H1 (cell line): ENCODE data around the gene VAMP4. TPM values are rescaled to one million over a fixed set of nuclear protein-coding genes. Genes with fewer than 3 reads are reported as not detected.
"Not testable (repeated sequence)": the region's sequence is repeated elsewhere in the genome, so short reads cannot be mapped to it uniquely, and the experiment has no call there.

ENCODE experiments used
- CTCF ChIA-PET: fragments of 300-600 bp; sonication (Branson Sonifier 250); formaldehyde crosslinking; loops from one replicate; lab custom pipeline; 2021; ENCODE audit not compliant: partially characterized antibody; lab: Charles Lee
- POLR2A ChIA-PET: fragments of 300-600 bp; sonication (Branson Sonifier 250); formaldehyde crosslinking; loops from one replicate; lab custom pipeline; 2021; ENCODE audit warnings: inconsistent platforms; ENCODE audit not compliant: partially characterized antibody; lab: Charles Lee
- DNase-seq, 2 experiments: peaks; one replicate each; pipeline versions ENCODE4 v3.0.0 to v3.0.0-alpha.2; 2010 to 2022; ENCODE audit warnings: low spot score in 2 of 2, low read depth in 1 of 2, mixed read lengths in 1 of 2
- FAIRE-seq: peaks from 2 replicates; lab custom pipeline; 2011; peaks lifted over from hg19 to GRCh38; lab: Jason Lieb, UNC
- H2AFZ ChIP-seq: 2 replicates; pipeline ENCODE4 v1.8.1; 2012; ENCODE audit warnings: low read length, inconsistent platforms
- H2AK5ac ChIP-seq: 2 replicates; pipeline ENCODE4 v1.6.1; 2013; ENCODE audit warnings: low read depth, low read length
- H2BK120ac ChIP-seq: replicated peaks from 2 replicates; pipeline ENCODE3; 2013; ENCODE audit warnings: low read depth, low read length, inconsistent platforms
- H2BK12ac ChIP-seq: 2 replicates; pipeline ENCODE4 v1.6.1; 2013; ENCODE audit warnings: low read depth, low read length
- H2BK15ac ChIP-seq: 2 replicates; pipeline ENCODE4 v1.6.1; 2013; ENCODE audit warnings: low read length
- H2BK20ac ChIP-seq: 2 replicates; pipeline ENCODE4 v1.6.1; 2013; ENCODE audit warnings: low read length
- H2BK5ac ChIP-seq: 2 replicates; pipeline ENCODE4 v1.6.1; 2013; ENCODE audit warnings: low read depth, low read length
- H3K14ac ChIP-seq: 2 replicates; pipeline ENCODE4 v1.6.1; 2013; ENCODE audit warnings: inconsistent platforms; ENCODE audit not compliant: insufficient read length
- H3K18ac ChIP-seq: 2 replicates; pipeline ENCODE4 v1.6.1; 2013; ENCODE audit warnings: low read length; ENCODE audit errors: extremely low read depth
- H3K23ac ChIP-seq: 2 replicates; pipeline ENCODE4 v1.6.1; 2013; ENCODE audit warnings: inconsistent platforms; ENCODE audit not compliant: insufficient read length
- H3K23me2 ChIP-seq: 2 replicates; pipeline ENCODE4 v1.6.1; 2013; ENCODE audit warnings: low read depth, low read length
- H3K27ac ChIP-seq: 2 replicates; pipeline ENCODE4 v1.6.1; 2011; ENCODE audit warnings: low read depth, low read length, inconsistent platforms
- H3K27me3 ChIP-seq, 4 experiments: replicated peaks in 1 of 4; 1 replicate in 1 of 4; 2 replicates in 3 of 4; pipeline versions ENCODE4 v1.6.1 to v1.8.1; 2011 to 2013; ENCODE audit warnings: low read length in 3 of 4, mild to moderate bottlenecking in 3 of 4, inconsistent platforms in 2 of 4, mixed read lengths in 2 of 4, moderate library complexity in 1 of 4; ENCODE audit not compliant: control insufficient read depth in 3 of 4, insufficient read depth in 3 of 4; ENCODE audit errors: extremely low read depth in 1 of 4
- H3K36me3 ChIP-seq, 4 experiments: 2 replicates each; pipeline versions ENCODE4 v1.6.1 to v1.8.1; 2011 to 2013; ENCODE audit warnings: mild to moderate bottlenecking in 4 of 4, low read length in 3 of 4, moderate library complexity in 2 of 4, control low read depth in 1 of 4, inconsistent platforms in 1 of 4; ENCODE audit not compliant: insufficient read depth in 4 of 4, control insufficient read depth in 2 of 4
- H3K4ac ChIP-seq: replicated peaks from 2 replicates; pipeline ENCODE3; 2013; ENCODE audit warnings: low read length, low read depth, mixed read lengths, inconsistent platforms; ENCODE audit not compliant: insufficient read length
- H3K4me1 ChIP-seq, 4 experiments: replicated peaks in 1 of 4; 1 replicate in 1 of 4; 2 replicates in 3 of 4; pipeline versions ENCODE4 v1.6.1 to v1.8.1; 2011 to 2013; ENCODE audit warnings: low read length in 3 of 4, inconsistent platforms in 2 of 4, mixed read lengths in 1 of 4; ENCODE audit not compliant: insufficient read depth in 4 of 4, control insufficient read depth in 3 of 4
- H3K4me2 ChIP-seq, 2 experiments: 2 replicates each; pipeline versions ENCODE4 v1.6.1 to v1.8.1; 2011 to 2013; ENCODE audit warnings: low read depth in 2 of 2, low read length in 2 of 2, control low read depth in 1 of 2, inconsistent platforms in 1 of 2, mild to moderate bottlenecking in 1 of 2; ENCODE audit not compliant: insufficient read depth in 1 of 2
- H3K4me3 ChIP-seq, 4 experiments: fragments of 200-600, 300-600 bp in 1 of 4; sonication (generic), shearing (Covaris generic), sonication (Bioruptor Twin) in 1 of 4; 2 replicates each; pipeline versions ENCODE4 v1.5.1 to v1.8.1; 2011 to 2016; ENCODE audit warnings: low read length in 4 of 4, low read depth in 3 of 4, control low read depth in 2 of 4, inconsistent platforms in 2 of 4, mild to moderate bottlenecking in 2 of 4, mixed read lengths in 1 of 4, moderate library complexity in 1 of 4; ENCODE audit not compliant: insufficient read depth in 2 of 4; ENCODE audit errors: extremely low read depth in 1 of 4
- H3K56ac ChIP-seq: replicated peaks from 2 replicates; pipeline ENCODE3; 2013; ENCODE audit warnings: low read depth, mild to moderate bottlenecking, mixed read lengths, low read length, inconsistent platforms; ENCODE audit not compliant: insufficient read length
- H3K79me1 ChIP-seq: 2 replicates; pipeline ENCODE4 v1.6.1; 2013; ENCODE audit warnings: low read depth, low read length, control low read depth
- H3K79me2 ChIP-seq, 2 experiments: 2 replicates each; pipeline versions ENCODE4 v1.6.1 to v1.8.1; 2012 to 2013; ENCODE audit warnings: low read length in 2 of 2, mild to moderate bottlenecking in 2 of 2, inconsistent platforms in 1 of 2; ENCODE audit not compliant: insufficient read depth in 2 of 2, control insufficient read depth in 1 of 2
- H3K9ac ChIP-seq, 4 experiments: replicated peaks in 1 of 4; 1 replicate in 1 of 4; 2 replicates in 3 of 4; pipeline versions ENCODE4 v1.6.1 to v1.8.1; 2011 to 2013; ENCODE audit warnings: low read depth in 3 of 4, low read length in 3 of 4, control low read depth in 2 of 4, mild to moderate bottlenecking in 2 of 4, moderate library complexity in 2 of 4, inconsistent platforms in 1 of 4; ENCODE audit errors: extremely low read depth in 1 of 4
- H3K9me3 ChIP-seq, 2 experiments: 2 replicates each; pipeline versions ENCODE4 v1.6.1 to v1.8.1; 2012 to 2013; ENCODE audit warnings: mild to moderate bottlenecking in 2 of 2, moderate library complexity in 2 of 2, control low read depth in 1 of 2, inconsistent platforms in 1 of 2, low read depth in 1 of 2, low read length in 1 of 2, mixed read lengths in 1 of 2; ENCODE audit not compliant: insufficient read depth in 2 of 2
- H4K20me1 ChIP-seq, 2 experiments: replicated peaks in 1 of 2; 2 replicates each; pipeline versions ENCODE3 to v1.8.1; 2011 to 2013; ENCODE audit warnings: inconsistent platforms in 2 of 2, low read length in 2 of 2, mild to moderate bottlenecking in 1 of 2; ENCODE audit not compliant: insufficient read depth in 2 of 2, control insufficient read depth in 1 of 2
- H4K5ac ChIP-seq: 2 replicates; pipeline ENCODE4 v1.6.1; 2013; ENCODE audit warnings: low read length, low read depth, mixed read lengths, inconsistent platforms; ENCODE audit not compliant: insufficient read length
- H4K8ac ChIP-seq: 2 replicates; pipeline ENCODE4 v1.8.0; 2013; ENCODE audit warnings: mild to moderate bottlenecking, moderate library complexity, low read length, inconsistent platforms; ENCODE audit not compliant: insufficient read depth; ENCODE audit errors: extremely low read depth
- H4K91ac ChIP-seq: replicated peaks from 2 replicates; pipeline ENCODE3; 2013; ENCODE audit warnings: low read length, mixed read lengths, inconsistent platforms; ENCODE audit not compliant: insufficient read length
- WGBS, 2 experiments: shearing (Covaris generic) in 1 of 2; methylation state at CpG; one replicate each; pipeline versions ENCODE4 v1.1.6 to v1.1.7; 2013 to 2015; ENCODE audit warnings: low lambda C conversion rate in 2 of 2, mixed read lengths in 2 of 2, inconsistent platforms in 1 of 2, low coverage in 1 of 2, missing lambda C conversion rate in 1 of 2; ENCODE audit not compliant: insufficient replicate concordance in 2 of 2, insufficient coverage in 1 of 2, insufficient read length in 1 of 2; ENCODE audit errors: extremely low coverage in 1 of 2, missing lambda C conversion rate in 1 of 2; 5-methylcytosine and 5-hydroxymethylcytosine counted together
- polyA plus RNA-seq, 7 experiments: library from polyadenylated mRNA; depleted of rRNA in 3 of 7; stranded (reverse) in 5 of 7; unstranded in 2 of 7; fragments of >200 nt in 5 of 7; fragments of 200-250 nt in 2 of 7; gene quantifications; 1 replicate in 5 of 7; 2 replicates in 1 of 7; 4 replicates in 1 of 7; pipeline versions ENCODE4 v1.2.1 to v1.2.3, GENCODE V29; 2011 to 2013; ENCODE audit warnings: missing spikeins in 2 of 7, mixed read lengths in 2 of 7
- total RNA-seq: library from RNA; stranded (reverse); fragmentation: NEBNext Ultra II Directional; extraction: Animal tissue kit (Norgen Biotek cat#: 25700); gene quantifications from 2 replicates; pipeline ENCODE4 v1.2.1, GENCODE V29; 2021

The VAMP4 gene
- total and polyA plus RNA-seq, 2 of the 8 experiments (the other 6 are each of a cell fraction or from before 2014, with no cell fraction given), result 1.6 to 13.9 TPM

GRCh38 chr1:171656206-171656605 is 85.7 kb downstream of the VAMP4 start:
- H4K8ac ChIP-seq, POLR2A ChIA-PET, H3K4ac ChIP-seq, H3K27me3 ChIP-seq, H3K9me3 ChIP-seq, H3K4me2 ChIP-seq, H4K20me1 ChIP-seq, FAIRE-seq, H3K23me2 ChIP-seq, H2BK15ac ChIP-seq, H2BK5ac ChIP-seq, H2AK5ac ChIP-seq, H3K79me1 ChIP-seq, H3K79me2 ChIP-seq, H3K36me3 ChIP-seq, H2BK12ac ChIP-seq, H4K91ac ChIP-seq, H3K56ac ChIP-seq, H3K27ac ChIP-seq, H4K5ac ChIP-seq, H3K9ac ChIP-seq, H3K18ac ChIP-seq, H3K4me1 ChIP-seq, H2BK20ac ChIP-seq, H3K14ac ChIP-seq, H3K23ac ChIP-seq, H2AFZ ChIP-seq, H3K4me3 ChIP-seq, H2BK120ac ChIP-seq, DNase-seq: not testable (repeated sequence)
- CTCF ChIA-PET, result interaction anchor here (0.7 to 9.7 kb wide), 17 partner anchors 11 to 1919 kb away, joined by 3 to 143 read pairs (median 3); partner anchors contain the start of gene FMO4
- 94% methylated on average over 9 of the region's 9 CpGs; no CpG with 5 or more reads in 1 of the 2 experiments for WGBS, 2 experiments
